OCI-LY1 (cell line): ENCODE data around the gene HPS4.

Source experiments
- CTCF ChIP-seq: fragments of 200-600 bp; sonication (generic), shearing (Covaris generic); IDR thresholded peaks from 2 replicates; pipeline ENCODE4 v1.5.1; 2017; ENCODE audit warnings: mild to moderate bottlenecking, antibody characterized with exemption, low read length, moderate library complexity, mixed read lengths
- EZH2 ChIP-seq: fragments of 200-600 bp; sonication (generic), shearing (Covaris generic); IDR thresholded peaks from 2 replicates; pipeline ENCODE4 v1.8.0; 2017; ENCODE audit warnings: borderline replicate concordance, mixed run types, mild to moderate bottlenecking, antibody characterized with exemption, low read length, moderate library complexity, mixed read lengths

DNA sequence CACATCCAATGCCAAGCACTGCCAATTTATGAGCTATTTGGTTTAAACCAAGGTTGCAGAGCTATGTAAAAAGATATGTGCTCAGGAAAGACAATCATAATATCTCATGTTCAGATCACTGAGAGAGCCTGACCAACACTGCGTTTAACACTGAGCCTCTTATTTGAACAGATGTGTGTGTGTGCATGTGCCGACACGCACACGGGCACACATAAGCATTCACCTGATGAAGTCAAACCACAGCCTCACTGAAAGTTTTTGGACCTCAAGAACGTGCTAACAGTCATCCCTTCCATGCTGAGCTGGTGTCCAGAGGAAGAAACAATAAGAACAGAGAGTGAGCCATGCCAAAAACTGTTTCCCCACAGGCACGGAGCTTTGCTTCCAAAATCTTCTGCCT lies 23.4 kb downstream of the HPS4 start:
- TF ChIP-seq CTCF (no peak), EZH2 (no peak)
